B cell (primary cell): ENCODE data around the gene CNKSR3. TPM values are rescaled to one million over a fixed set of nuclear protein-coding genes. Genes with fewer than 3 reads are reported as not detected.

Source experiments
- ATAC-seq: fragments of 200-7000 bp; cut with Tn5 transposase; one replicate; pipeline ENCODE4 v1.10.0; 2021; ENCODE audit warnings: low read depth, mild to moderate bottlenecking, moderate number of reproducible peaks, moderate library complexity
- CTCF ChIA-PET: fragments of 350-600 bp; sonication (Branson Sonifier 250); formaldehyde crosslinking; loops from one replicate; lab custom pipeline; 2021; ENCODE audit warnings: antibody characterized with exemption, inconsistent platforms; lab: Charles Lee
- POLR2A ChIA-PET: fragments of 350-600 bp; sonication (Branson Sonifier 250); formaldehyde crosslinking; loops from one replicate; lab custom pipeline; 2021; ENCODE audit warnings: antibody characterized with exemption; lab: Charles Lee
- DNase-seq: peaks from one replicate; pipeline ENCODE4 v3.0.0; 2013
- H2AFZ ChIP-seq: 2 replicates; pipeline ENCODE4 v1.6.1; 2012; ENCODE audit warnings: mild to moderate bottlenecking, low read depth, low read length; ENCODE audit not compliant: insufficient read depth, poor library complexity, severe bottlenecking
- H3K27ac ChIP-seq, 2 donors: 1 replicate in 1 of 2; 2 replicates in 1 of 2; pipeline ENCODE4 v1.5.1; 2012 to 2013; ENCODE audit warnings: low read length in 2 of 2, mild to moderate bottlenecking in 2 of 2, moderate library complexity in 1 of 2
- H3K27me3 ChIP-seq, 4 experiments: fragments of 200-600 bp in 1 of 4; sonication (generic) in 1 of 4; replicated peaks in 1 of 4; 1 replicate in 2 of 4; 2 replicates in 2 of 4; pipeline versions ENCODE4 v1.6.1 to v1.7.0; 2013 to 2016; ENCODE audit warnings: low read length in 3 of 4, mild to moderate bottlenecking in 2 of 4, mixed read lengths in 1 of 4, moderate library complexity in 1 of 4; ENCODE audit not compliant: insufficient read depth in 4 of 4, control insufficient read depth in 3 of 4; ENCODE audit errors: control extremely low read depth in 1 of 4
- H3K36me3 ChIP-seq, 2 experiments: replicated peaks in 1 of 2; 1 replicate in 1 of 2; 2 replicates in 1 of 2; pipeline versions ENCODE4 v1.6.1 to v1.7.1; 2013; ENCODE audit warnings: low read length in 1 of 2; ENCODE audit not compliant: insufficient read depth in 2 of 2, control insufficient read depth in 1 of 2; ENCODE audit errors: control extremely low read depth in 1 of 2, extremely low read depth in 1 of 2
- H3K4me1 ChIP-seq, 2 donors: fragments of 200-600 bp in 1 of 2; sonication (generic) in 1 of 2; 1 replicate in 1 of 2; 2 replicates in 1 of 2; pipeline versions ENCODE4 v1.5.1 to v1.6.1; 2013 to 2017; ENCODE audit warnings: low read length in 2 of 2; ENCODE audit not compliant: control insufficient read depth in 2 of 2, insufficient read depth in 2 of 2
- H3K4me2 ChIP-seq: replicated peaks from 2 replicates; pipeline ENCODE3; 2012; ENCODE audit warnings: mild to moderate bottlenecking, low read depth, low read length; ENCODE audit not compliant: poor library complexity, severe bottlenecking
- H3K4me3 ChIP-seq, 5 experiments: fragments of 200-600 bp in 1 of 5; sonication (generic) in 1 of 5; 1 replicate in 3 of 5; 2 replicates in 2 of 5; pipeline versions ENCODE4 v1.5.1 to v1.7.0; 2011 to 2016; ENCODE audit warnings: low read length in 4 of 5, mild to moderate bottlenecking in 4 of 5, low read depth in 2 of 5, control low read depth in 1 of 5, moderate library complexity in 1 of 5; ENCODE audit not compliant: insufficient read depth in 1 of 5; ENCODE audit errors: control extremely low read depth in 1 of 5, extremely low read depth in 1 of 5
- H3K79me2 ChIP-seq: fragments of 200-600 bp; sonication (generic); one replicate; pipeline ENCODE4 v1.6.0; 2016; ENCODE audit warnings: low read length; ENCODE audit not compliant: control insufficient read depth, insufficient read depth
- H3K9ac ChIP-seq: fragments of 200-600 bp; sonication (generic); 2 replicates; pipeline ENCODE4 v1.6.1; 2017; ENCODE audit warnings: mild to moderate bottlenecking, low read length, moderate library complexity
- H3K9me3 ChIP-seq, 3 donors: one replicate each; pipeline versions ENCODE4 v1.6.1 to v1.7.1; 2013; ENCODE audit warnings: low read length in 2 of 3; ENCODE audit not compliant: control insufficient read depth in 2 of 3, insufficient read depth in 1 of 3; ENCODE audit errors: control extremely low read depth in 1 of 3
- H4K20me1 ChIP-seq: 2 replicates; pipeline ENCODE4 v1.6.0; 2012; ENCODE audit warnings: mild to moderate bottlenecking, low read length; ENCODE audit not compliant: insufficient read depth, control insufficient read depth, poor library complexity, severe bottlenecking
- H3K27ac Mint-ChIP-seq: one replicate; pipeline ENCODE4 v1.8.0; 2021; ENCODE audit warnings: mixed read lengths
- H3K27me3 Mint-ChIP-seq: one replicate; pipeline ENCODE4 v1.8.0; 2021; ENCODE audit warnings: mixed read lengths
- H3K4me1 Mint-ChIP-seq: one replicate; pipeline ENCODE4 v1.8.0; 2021; ENCODE audit warnings: mixed read lengths
- H3K4me3 Mint-ChIP-seq: one replicate; pipeline ENCODE4 v1.8.0; 2021; ENCODE audit warnings: mixed read lengths
- H3K9me3 Mint-ChIP-seq: one replicate; pipeline ENCODE4 v1.8.0; 2022; ENCODE audit warnings: mixed read lengths; ENCODE audit not compliant: insufficient read depth
- CTCF ChIP-seq: fragments of 200-600 bp; IDR thresholded peaks from one replicate; pipeline ENCODE4 v1.8.0; 2022; ENCODE audit warnings: antibody characterized with exemption, mild to moderate bottlenecking
- EZH2 ChIP-seq: IDR thresholded peaks from 2 replicates; pipeline ENCODE4 v1.6.1; 2012; ENCODE audit warnings: borderline replicate concordance, low read depth, mild to moderate bottlenecking, moderate library complexity, low read length; ENCODE audit not compliant: insufficient read depth, poor library complexity, severe bottlenecking
- WGBS: methylation state at CpG from one replicate; pipeline ENCODE4 v1.1.5; 2013; ENCODE audit warnings: missing lambda C conversion rate; ENCODE audit not compliant: insufficient coverage; 5-methylcytosine and 5-hydroxymethylcytosine counted together
- intact Hi-C: fragments of 100-400 bp; cut with micrococcal nuclease; formaldehyde crosslinking; loops from one replicate; pipeline ENCODE4 v1.10.0; 2022
- polyA plus RNA-seq: library from polyadenylated mRNA; depleted of rRNA; stranded (reverse); fragments of >200 nt; gene quantifications from 2 replicates; pipeline ENCODE4 v1.2.3, GENCODE V29; 2012
- total RNA-seq, 2 donors: library from RNA; stranded (reverse); fragments of 120-200 nt in 1 of 2; gene quantifications; 1 replicate in 1 of 2; 2 replicates in 1 of 2; pipeline versions ENCODE4 v1.2.3 to v1.2.4, GENCODE V29; 2013 to 2022

The CNKSR3 gene
- total and polyA plus RNA-seq, 2 donors (not counting 1 experiment from before 2014, with no cell fraction given), result not detected

- no peaks in the 10 kb centered on the region for H3K79me2 ChIP-seq
- H3K27me3 ChIP-seq, result no peaks in the 10 kb centered on the region
- TF ChIP-seq CTCF (no peak), EZH2 (no peak)
- H3K27ac ChIP-seq, result no peak overlapping the region
- H3K4me2 ChIP-seq, result no peak overlapping the region
- H3K4me1 ChIP-seq, result no peaks in the 10 kb centered on the region
- ChIA-PET POLR2A (no interaction called here), CTCF (no interaction called here)
- H3K9me3 ChIP-seq, result no peaks in the 10 kb centered on the region
- Mint-ChIP-seq H3K27me3 (no peaks in the 10 kb centered on the region), H3K4me3 (no peak overlapping the region), H3K27ac (no peak overlapping the region), H3K4me1 (no peaks in the 10 kb centered on the region), H3K9me3 (no peaks in the 10 kb centered on the region)
- ATAC-seq (no peak), DNase-seq (no peak)
- intact Hi-C loops, result no loop called here
- H4K20me1 ChIP-seq, result no peaks in the 10 kb centered on the region
- H3K36me3 ChIP-seq, result no peaks in the 10 kb centered on the region
- H3K4me3 ChIP-seq, result no peak overlapping the region
- no peak overlapping the region for H3K9ac ChIP-seq
- no peak overlapping the region for H2AFZ ChIP-seq
- WGBS, result 93% methylated on average over 2 of the region's 5 CpGs
Measured at GRCh38 chr6:154399097-154399496, 111.4 kb downstream of the CNKSR3 start.

- CTCF ChIA-PET, result no interaction called here
- intact Hi-C loops, result no loop called here
Measured at GRCh38 chr6:154397491-154398195, 112.8 kb downstream of the CNKSR3 start.

More at GRCh38 chr6:154397491-154398195, 112.8 kb downstream of the CNKSR3 start:
- H3K36me3 ChIP-seq, result no peaks in the 10 kb centered on the region
- H3K9me3 ChIP-seq, result no peaks in the 10 kb centered on the region
- no peaks in the 10 kb centered on the region for H4K20me1 ChIP-seq
- Mint-ChIP-seq H3K9me3 (no peaks in the 10 kb centered on the region), H3K27ac (no peak overlapping the region), H3K4me1 (no peaks in the 10 kb centered on the region), H3K27me3 (peaks cover 4% of the 10 kb centered on the region), H3K4me3 (no peak overlapping the region)
- H3K4me2 ChIP-seq, result no peak overlapping the region
- H3K79me2 ChIP-seq, result no peaks in the 10 kb centered on the region
- DNase-seq (no peak), ATAC-seq (no peak)
- H3K4me3 ChIP-seq, result no peak overlapping the region
- no peak overlapping the region for H2AFZ ChIP-seq
- H3K27me3 ChIP-seq, result no peaks in the 10 kb centered on the region
- H3K4me1 ChIP-seq, result no peaks in the 10 kb centered on the region
- H3K9ac ChIP-seq, result no peak overlapping the region
- no peak overlapping the region for H3K27ac ChIP-seq
- TF ChIP-seq EZH2, result no peak
- TF ChIP-seq CTCF, result no peak
- POLR2A ChIA-PET, result no interaction called here
- 90% methylated on average over 7 of the region's 9 CpGs for WGBS
